ENCODE measurements around the gene CSRNP3.

DNA sequence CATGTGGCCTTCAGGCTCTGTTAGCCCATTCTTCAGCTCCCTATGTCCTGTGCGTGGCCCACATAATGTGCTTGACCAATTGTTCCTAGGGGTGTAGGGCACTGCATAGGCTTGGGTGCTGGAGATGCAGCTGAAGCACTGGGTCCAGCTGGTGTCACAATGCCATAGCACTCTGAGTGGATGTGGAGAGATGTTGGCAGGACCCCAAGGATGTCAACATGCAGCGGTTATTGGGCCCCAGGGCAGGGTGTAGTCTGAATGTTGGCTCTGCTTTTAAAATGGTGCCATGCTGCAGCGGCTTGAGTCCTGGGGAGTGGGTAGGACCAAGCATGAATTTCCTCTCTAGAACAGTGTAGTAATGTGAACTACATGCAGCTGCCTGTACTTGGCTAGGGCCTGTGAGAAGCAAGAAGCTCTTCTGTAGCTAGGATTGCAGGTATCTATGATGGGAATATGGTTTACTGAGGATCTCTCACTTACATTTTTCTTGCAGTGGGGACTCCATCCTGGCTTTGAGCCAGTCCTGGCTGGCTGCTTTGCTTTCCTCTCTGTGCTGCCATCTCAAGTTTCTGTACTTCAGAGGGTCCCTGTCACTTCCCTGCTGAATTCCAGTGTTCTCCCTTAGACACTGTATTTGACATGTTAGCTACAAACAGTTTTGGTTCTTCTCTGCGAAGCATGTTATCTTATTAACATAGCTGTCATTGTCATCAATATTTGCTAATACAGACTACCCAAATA is 148.4 kb downstream of the CSRNP3 start:
- no peak for TF ChIP-seq EZH2 (IDR thresholded peaks at IDR 0.05; ENCODE audit: low read length)
- TF ChIP-seq, protein P1, sequence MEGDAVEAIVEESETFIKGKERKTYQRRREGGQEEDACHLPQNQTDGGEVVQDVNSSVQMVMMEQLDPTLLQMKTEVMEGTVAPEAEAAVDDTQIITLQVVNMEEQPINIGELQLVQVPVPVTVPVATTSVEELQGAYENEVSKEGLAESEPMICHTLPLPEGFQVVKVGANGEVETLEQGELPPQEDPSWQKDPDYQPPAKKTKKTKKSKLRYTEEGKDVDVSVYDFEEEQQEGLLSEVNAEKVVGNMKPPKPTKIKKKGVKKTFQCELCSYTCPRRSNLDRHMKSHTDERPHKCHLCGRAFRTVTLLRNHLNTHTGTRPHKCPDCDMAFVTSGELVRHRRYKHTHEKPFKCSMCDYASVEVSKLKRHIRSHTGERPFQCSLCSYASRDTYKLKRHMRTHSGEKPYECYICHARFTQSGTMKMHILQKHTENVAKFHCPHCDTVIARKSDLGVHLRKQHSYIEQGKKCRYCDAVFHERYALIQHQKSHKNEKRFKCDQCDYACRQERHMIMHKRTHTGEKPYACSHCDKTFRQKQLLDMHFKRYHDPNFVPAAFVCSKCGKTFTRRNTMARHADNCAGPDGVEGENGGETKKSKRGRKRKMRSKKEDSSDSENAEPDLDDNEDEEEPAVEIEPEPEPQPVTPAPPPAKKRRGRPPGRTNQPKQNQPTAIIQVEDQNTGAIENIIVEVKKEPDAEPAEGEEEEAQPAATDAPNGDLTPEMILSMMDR (optimal IDR thresholded peaks at IDR 0.05 in 1 of 3, IDR thresholded peaks at IDR 0.05 in 1 of 3, conservative IDR thresholded peaks at IDR 0.05 in 1 of 3; ENCODE audit: extremely low read depth in 1 of 3, insufficient read depth in 2 of 3, low read length in 3 of 3): no peak
